ENCODE data around the gene SP2. TPM values are rescaled to one million over a fixed set of nuclear protein-coding genes. Genes with fewer than 3 reads are reported as not detected.

The SP2 gene
- total and polyA plus RNA-seq, 2 of the 8 experiments (the other 6 are each of a cell fraction or from before 2014, with no cell fraction given): 5.6 to 13.8 TPM

- no peak for TF ChIP-seq SAP30 (IDR thresholded peaks at IDR 0.05; ENCODE audit: insufficient read depth, insufficient replicate concordance, low read length)
These were observed 65.4 kb downstream of the SP2 start (continued) for GRCh38 chr17:47961406-47961805.
